Measurements from ENCODE around the gene PIH1D2. TPM values are rescaled to one million over a fixed set of nuclear protein-coding genes. Genes with fewer than 3 reads are reported as not detected.

Gene PIH1D2
- total RNA-seq, 1 donor from 2014 or later = 2.3 TPM

DNA sequence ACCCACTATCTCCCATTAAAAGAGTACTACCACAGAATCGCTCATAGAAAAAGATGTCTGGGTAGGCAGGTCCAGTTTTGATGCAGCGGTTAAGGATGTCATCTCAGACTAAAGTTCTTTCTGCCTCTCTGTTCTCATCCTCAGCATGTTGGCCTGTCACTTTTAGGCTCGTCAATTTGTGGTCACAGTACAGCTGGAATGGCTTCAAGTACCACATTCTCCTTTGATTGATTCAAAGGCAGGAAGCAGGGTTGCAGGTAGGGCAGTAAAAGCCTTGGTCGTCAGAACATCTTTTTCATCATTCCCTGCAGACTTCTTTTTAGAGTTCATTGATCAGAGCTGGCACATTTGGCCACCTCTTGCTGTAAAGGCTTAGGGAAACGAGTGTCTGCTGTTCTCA lies 41.6 kb upstream of the PIH1D2 start:
- H3K4me3 Mint-ChIP-seq (ENCODE audit: unreplicated experiment) = no peak overlapping the region

GRCh38 chr11:112114460-112114859 lies 40.6 kb upstream of the PIH1D2 start:
- Mint-ChIP-seq H3K27ac (ENCODE audit: unreplicated experiment) (no peak overlapping the region), H3K27me3 (ENCODE audit: unreplicated experiment) (no peaks in the 10 kb centered on the region), H3K4me3 (ENCODE audit: unreplicated experiment) (no peak overlapping the region), H3K9me3 (ENCODE audit: unreplicated experiment) (peaks cover 8% of the 10 kb centered on the region), H3K4me1 (ENCODE audit: unreplicated experiment) (peaks cover 4% of the 10 kb centered on the region), H3K36me3 (ENCODE audit: unreplicated experiment) (peaks cover 3% of the 10 kb centered on the region)
- no peak for TF ChIP-seq CTCF (IDR thresholded peaks at IDR 0.05)
- DNase-seq (ENCODE audit: extremely low spot score, unreplicated experiment) = no peak

More for the DNA sequence above, 41.6 kb upstream of the PIH1D2 start:
- no peak for DNase-seq (ENCODE audit: extremely low spot score, unreplicated experiment)
- H3K9me3 Mint-ChIP-seq (ENCODE audit: unreplicated experiment) = peaks cover 6% of the 10 kb centered on the region
- no peak overlapping the region for H3K27ac Mint-ChIP-seq (ENCODE audit: unreplicated experiment)
- no peak for TF ChIP-seq CTCF (IDR thresholded peaks at IDR 0.05)
- peaks cover 7% of the 10 kb centered on the region for H3K4me1 Mint-ChIP-seq (ENCODE audit: unreplicated experiment)
- H3K27me3 Mint-ChIP-seq (ENCODE audit: unreplicated experiment) = no peaks in the 10 kb centered on the region
- peaks cover 3% of the 10 kb centered on the region for H3K36me3 Mint-ChIP-seq (ENCODE audit: unreplicated experiment)

- Mint-ChIP-seq H3K27me3 (ENCODE audit: unreplicated experiment) (no peaks in the 10 kb centered on the region), H3K9me3 (ENCODE audit: unreplicated experiment) (peaks cover 8% of the 10 kb centered on the region), H3K36me3 (ENCODE audit: unreplicated experiment) (peaks cover 3% of the 10 kb centered on the region), H3K4me1 (ENCODE audit: unreplicated experiment) (peaks cover 4% of the 10 kb centered on the region), H3K4me3 (ENCODE audit: unreplicated experiment) (no peak overlapping the region), H3K27ac (ENCODE audit: unreplicated experiment) (no peak overlapping the region)
- no peak for DNase-seq (ENCODE audit: extremely low spot score, unreplicated experiment)
- TF ChIP-seq CTCF (IDR thresholded peaks at IDR 0.05) = peak; percentile 73
Measured at GRCh38 chr11:112113539-112114457, 40.0 kb upstream of the PIH1D2 start.

DNA sequence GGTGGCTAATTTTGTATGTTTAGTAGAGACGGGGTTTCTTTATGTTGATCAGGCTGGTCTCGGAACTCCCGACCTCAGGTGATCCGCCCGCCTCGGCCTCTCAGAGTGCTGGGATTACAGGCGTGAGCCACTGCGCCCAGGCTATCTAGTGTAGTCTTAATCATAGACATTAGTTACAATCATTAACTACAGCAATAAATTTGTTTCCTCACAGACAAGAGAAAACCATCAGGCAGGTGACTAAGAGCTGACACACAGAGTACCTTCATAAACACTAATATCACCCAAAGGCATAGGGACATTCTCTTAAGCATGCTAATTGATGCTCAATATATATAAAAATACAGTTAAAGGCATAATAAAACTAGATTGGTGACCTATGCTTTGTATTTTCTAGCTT lies 32.3 kb upstream of the PIH1D2 start:
- TF ChIP-seq CTCF (IDR thresholded peaks at IDR 0.05) = no peak
- DNase-seq (ENCODE audit: extremely low spot score, unreplicated experiment) = no peak
- Mint-ChIP-seq H3K9me3 (ENCODE audit: unreplicated experiment) (peaks cover 8% of the 10 kb centered on the region), H3K36me3 (ENCODE audit: unreplicated experiment) (no peaks in the 10 kb centered on the region), H3K27me3 (ENCODE audit: unreplicated experiment) (no peaks in the 10 kb centered on the region), H3K4me1 (ENCODE audit: unreplicated experiment) (peaks cover 7% of the 10 kb centered on the region), H3K4me3 (ENCODE audit: unreplicated experiment) (no peak overlapping the region), H3K27ac (ENCODE audit: unreplicated experiment) (no peak overlapping the region)

DNA sequence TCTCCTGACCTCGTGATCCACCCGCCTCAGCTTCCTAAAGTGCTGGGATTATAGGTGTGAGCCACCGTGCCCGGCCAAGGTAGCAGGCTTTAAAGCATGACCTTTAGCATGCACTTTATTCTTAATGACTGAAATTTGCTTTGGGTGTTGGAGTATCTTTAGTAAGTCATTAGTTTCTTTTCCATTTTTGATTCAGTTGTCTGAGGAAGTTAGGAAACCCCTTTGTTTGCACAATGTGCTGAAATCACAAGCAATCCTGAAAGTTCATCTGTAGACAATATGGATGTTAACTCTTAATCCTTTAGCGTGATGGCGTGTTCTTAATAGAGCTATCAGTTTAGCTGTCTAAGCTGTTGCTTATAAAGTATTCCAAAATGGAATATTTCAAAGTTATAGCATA lies 29.6 kb upstream of the PIH1D2 start:
- Mint-ChIP-seq H3K27me3 (ENCODE audit: unreplicated experiment) (no peaks in the 10 kb centered on the region), H3K4me1 (ENCODE audit: unreplicated experiment) (peaks cover 22% of the 10 kb centered on the region), H3K9me3 (ENCODE audit: unreplicated experiment) (no peaks in the 10 kb centered on the region), H3K27ac (ENCODE audit: unreplicated experiment) (no peak overlapping the region), H3K4me3 (ENCODE audit: unreplicated experiment) (no peak overlapping the region), H3K36me3 (ENCODE audit: unreplicated experiment) (no peaks in the 10 kb centered on the region)
- DNase-seq (ENCODE audit: extremely low spot score, unreplicated experiment) = no peak
- TF ChIP-seq CTCF (IDR thresholded peaks at IDR 0.05) = no peak
